Right ventricle myocardium inferior (tissue), 1 donor: ENCODE measurements around the gene MAPK10. TPM values are rescaled to one million over a fixed set of nuclear protein-coding genes. Genes with fewer than 3 reads are reported as not detected.
A peak's percentile ranks its signal among the peaks of the same experiment; 100 is the strongest.
"Not testable (repeated sequence)": the region's sequence is repeated elsewhere in the genome, so short reads cannot be mapped to it uniquely, and the experiment has no call there.

Source experiments
- ATAC-seq: fragments of 200-7000 bp; cut with Tn5 transposase; one replicate; pipeline ENCODE4 v1.9.1; 2020; ENCODE audit warnings: mild to moderate bottlenecking, moderate library complexity
- DNase-seq: peaks from one replicate; pipeline ENCODE4 v3.0.0; 2021; ENCODE audit errors: missing footprints
- intact Hi-C: fragments of 100-400 bp; cut with DNase I; formaldehyde crosslinking; loops from one replicate; pipeline ENCODE4 v1.11.0; 2022
- total RNA-seq: library from RNA; stranded (reverse); fragmentation: NEBNext Ultra II Directional; extraction: Animal tissue kit (Norgen Biotek cat#: 25700); gene quantifications from one replicate; pipeline ENCODE4 v1.2.1, GENCODE V29; 2021
- donor health status: DM: no; HTN: yes; CAD: no; lungs with severe emphysema.

MAPK10 gene
- total RNA-seq, 1 donor from 2014 or later, result 4.1 TPM

DNA sequence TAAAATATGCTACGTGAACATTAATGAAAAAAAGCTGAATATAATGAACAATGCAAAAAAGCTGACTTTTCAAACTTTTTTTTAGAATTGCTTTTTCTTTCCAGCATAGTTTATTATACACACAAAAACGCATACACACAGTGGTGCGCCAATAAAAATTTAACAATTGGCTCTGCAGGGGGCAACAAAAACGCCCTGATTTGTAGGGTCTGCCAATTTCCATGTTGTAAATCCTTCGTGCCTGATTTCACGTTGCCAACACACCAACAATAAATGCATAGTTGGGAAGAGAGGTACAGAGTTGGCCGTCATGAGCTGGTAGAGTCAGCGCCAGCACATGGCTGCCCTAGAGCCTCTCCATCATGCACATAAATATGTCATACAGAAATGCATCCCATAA is 333.1 kb downstream of the MAPK10 start:
- intact Hi-C loops, result no loop called here
- no peak for ATAC-seq
- no peak for DNase-seq

- DNase-seq, ATAC-seq, intact Hi-C loops: not testable (repeated sequence)
Measured at GRCh38 chr4:86021671-86022070, 338.2 kb downstream of the MAPK10 start.

- intact Hi-C loops, result no loop called here
- no peak for ATAC-seq
- DNase-seq, result no peak
Measured at GRCh38 chr4:86019906-86020305, 339.9 kb downstream of the MAPK10 start.

DNA sequence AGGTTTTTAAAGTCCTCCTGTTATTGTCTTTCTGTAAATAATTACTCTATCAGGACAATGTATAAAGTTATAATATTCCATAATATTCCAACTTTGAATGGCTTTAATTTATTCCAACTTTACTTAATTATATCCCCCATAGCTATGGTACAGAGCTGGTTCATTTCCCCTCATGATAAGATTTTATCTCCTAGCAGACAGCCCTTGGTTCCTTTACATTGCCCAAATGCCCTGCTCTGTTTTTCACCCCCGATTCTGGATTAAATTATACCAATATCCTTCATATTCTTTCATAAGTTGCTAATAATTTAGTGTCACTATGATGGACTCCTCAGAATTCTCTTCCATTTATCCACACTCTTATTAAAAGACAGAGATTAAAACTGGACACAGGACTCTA is 340.5 kb downstream of the MAPK10 start:
- intact Hi-C loops, result no loop called here
- no peak for DNase-seq
- no peak for ATAC-seq

- no peak for ATAC-seq
- no peak for DNase-seq
- intact Hi-C loops, result no loop called here
Measured at GRCh38 chr4:86015412-86016350, 344.2 kb downstream of the MAPK10 start.

DNA sequence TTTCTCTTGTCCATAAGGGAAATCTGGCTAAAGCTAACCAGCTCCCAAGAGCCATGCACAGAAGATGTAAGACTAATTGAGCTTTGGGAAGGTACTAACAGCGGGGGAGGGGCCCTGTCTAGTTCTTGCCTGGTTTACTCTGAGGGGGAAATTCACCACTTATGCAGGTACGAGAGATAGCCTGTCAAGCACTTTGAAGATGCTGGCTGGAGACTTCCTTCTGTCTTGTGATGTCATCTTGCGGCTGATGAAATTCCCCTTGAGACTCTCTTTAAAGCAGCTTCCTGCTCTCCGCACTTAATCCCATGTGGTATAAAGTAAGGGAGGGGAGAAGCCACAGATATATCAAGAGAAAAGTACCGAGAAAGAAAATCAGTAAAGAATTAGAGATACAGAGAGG is 345.3 kb downstream of the MAPK10 start:
- intact Hi-C loops, result no loop called here
- no peak for DNase-seq
- no peak for ATAC-seq

- no peak for ATAC-seq
- intact Hi-C loops, result no loop called here
- no peak for DNase-seq
Measured at GRCh38 chr4:86013621-86014020, 346.2 kb downstream of the MAPK10 start.

GRCh38 chr4:86011117-86011516 is 348.7 kb downstream of the MAPK10 start:
- intact Hi-C loops, result no loop called here
- ATAC-seq (peak; percentile 50), DNase-seq (no peak)

DNA sequence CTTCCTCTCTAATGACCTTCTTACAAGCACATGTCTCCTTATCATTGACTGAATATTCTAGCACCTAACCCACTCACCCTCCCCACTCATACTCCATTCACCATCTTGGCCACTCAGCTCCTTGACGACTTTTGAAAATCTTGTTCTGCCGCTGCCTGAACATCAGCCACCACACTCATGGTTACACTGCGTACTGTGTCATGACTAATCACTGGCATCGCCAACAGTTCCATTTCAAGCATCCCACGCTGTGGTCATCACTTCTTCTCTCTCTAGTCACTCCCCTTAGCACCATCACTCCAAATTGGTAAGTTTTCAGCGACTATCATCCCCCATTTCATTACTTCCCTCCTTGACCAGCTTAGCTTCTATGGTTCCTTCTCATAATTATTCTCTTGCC is 352.8 kb downstream of the MAPK10 start:
- ATAC-seq (no peak), DNase-seq (no peak)
- intact Hi-C loops, result no loop called here

GRCh38 chr4:86006057-86006456 is 353.8 kb downstream of the MAPK10 start:
- intact Hi-C loops, result no loop called here
- ATAC-seq, result no peak
- DNase-seq, result no peak

GRCh38 chr4:86004030-86004429 is 355.8 kb downstream of the MAPK10 start:
- no peak for ATAC-seq
- intact Hi-C loops, result no loop called here
- DNase-seq, result no peak

DNA sequence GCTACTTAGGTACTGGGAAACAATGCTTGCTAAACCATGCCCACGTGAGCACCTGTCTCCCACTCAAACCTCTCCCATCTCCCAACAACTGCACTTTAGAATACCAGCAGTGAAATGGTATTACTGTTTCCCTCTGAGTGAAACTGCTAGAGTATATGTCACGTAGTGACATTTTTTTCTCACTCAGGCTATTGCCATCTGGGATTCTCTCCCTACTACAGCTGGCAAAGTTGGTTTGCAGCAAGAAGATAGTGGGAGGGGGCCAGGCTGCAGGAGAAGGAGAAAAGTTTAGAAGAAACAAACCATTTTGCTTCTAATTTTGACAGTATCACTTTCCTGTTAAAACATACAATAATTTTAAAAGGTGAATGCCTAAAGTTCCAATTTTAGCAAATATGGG is 358.3 kb downstream of the MAPK10 start:
- ATAC-seq, result no peak
- intact Hi-C loops, result no loop called here
- no peak for DNase-seq

- ATAC-seq (no peak), DNase-seq (no peak)
- intact Hi-C loops, result no loop called here
Measured at GRCh38 chr4:85995361-85995760, 364.5 kb downstream of the MAPK10 start.

GRCh38 chr4:85994576-85994975 is 365.3 kb downstream of the MAPK10 start:
- no peak for DNase-seq
- intact Hi-C loops, result no loop called here
- ATAC-seq, result no peak

GRCh38 chr4:85993641-85994040 is 366.2 kb downstream of the MAPK10 start:
- ATAC-seq (no peak), DNase-seq (no peak)
- intact Hi-C loops, result no loop called here

DNA sequence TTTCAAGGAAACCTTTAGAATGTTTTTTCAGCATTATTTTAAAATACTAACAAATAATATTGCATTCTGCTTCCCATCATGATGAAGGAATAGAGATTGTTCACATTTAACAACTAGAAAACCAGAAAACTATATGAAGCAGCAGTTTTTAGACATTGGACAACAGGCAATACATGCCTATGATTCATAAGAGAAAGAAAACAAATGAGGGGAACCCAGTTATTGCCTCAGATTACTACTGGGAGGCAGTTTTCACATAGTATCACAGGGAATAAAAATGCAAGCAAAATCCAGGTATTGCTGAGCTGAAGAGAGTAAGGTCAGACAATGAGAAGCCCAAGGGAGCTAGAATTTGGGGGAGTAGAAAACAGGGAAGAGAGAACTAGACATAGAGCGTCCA is 373.6 kb downstream of the MAPK10 start:
- no peak for DNase-seq
- ATAC-seq, result no peak
- intact Hi-C loops, result no loop called here

DNA sequence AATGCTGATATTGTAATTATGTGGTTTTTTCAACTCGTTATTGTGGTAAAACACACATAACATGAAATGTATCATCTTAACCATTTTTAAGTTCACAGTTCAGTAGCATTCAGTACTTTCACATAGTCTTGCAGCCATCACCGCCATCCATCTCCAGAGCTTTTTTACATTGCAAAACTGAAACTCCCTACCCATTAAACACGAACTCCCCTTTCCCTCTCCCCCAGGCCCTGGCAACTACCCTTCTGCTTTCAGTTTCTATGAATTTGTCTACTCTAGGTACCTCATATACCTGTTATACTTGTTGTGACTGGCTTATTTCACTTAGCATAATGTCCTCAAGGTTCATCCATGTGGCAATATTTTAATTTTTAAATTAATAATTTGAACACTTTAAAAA is 380.6 kb downstream of the MAPK10 start:
- intact Hi-C loops, result no loop called here
- DNase-seq (no peak), ATAC-seq (no peak)

DNA sequence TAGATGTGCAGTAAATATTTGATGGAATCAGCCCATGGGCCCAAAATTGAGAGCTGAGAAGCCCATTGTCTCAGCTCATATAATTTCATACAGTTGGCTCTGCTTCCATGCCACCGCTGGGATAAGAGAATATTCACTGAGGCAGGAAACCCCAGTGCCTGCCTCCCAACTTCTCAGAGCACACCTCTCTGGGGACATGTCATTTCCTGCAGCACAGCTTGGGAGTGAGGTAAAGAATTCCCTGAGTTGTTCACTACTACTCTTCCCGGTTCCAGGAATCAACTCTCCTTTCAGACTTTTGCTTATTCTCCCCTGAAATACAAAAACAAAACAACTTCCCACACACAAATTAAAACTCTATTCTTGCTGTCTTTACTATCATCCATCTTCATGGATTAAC is 389.3 kb downstream of the MAPK10 start:
- intact Hi-C loops, result loop anchor here (5.0 kb wide), 1 partner anchor 72 kb away; no protein-coding TSS in a partner anchor
- DNase-seq, result no peak
- no peak for ATAC-seq

- no peak for ATAC-seq
- no peak for DNase-seq
- intact Hi-C loops, result loop anchor here (5.0 kb wide), 3 partner anchors 212 to 887 kb away; no protein-coding TSS in a partner anchor
Measured at GRCh38 chr4:85968945-85969819, 390.7 kb downstream of the MAPK10 start.

GRCh38 chr4:85967872-85968271 is 392.0 kb downstream of the MAPK10 start:
- intact Hi-C loops, result loop anchor here (2.0 to 5.0 kb wide), 4 partner anchors 171 to 886 kb away; no protein-coding TSS in a partner anchor
- ATAC-seq, result no peak

More at GRCh38 chr4:85967872-85968271, 392.0 kb downstream of the MAPK10 start:
- DNase-seq, result no peak
